HUES64 (cell line): ENCODE data around the gene OIP5.
"Not testable (repeated sequence)": the region's sequence is repeated elsewhere in the genome, so short reads cannot be mapped to it uniquely, and the experiment has no call there.

ENCODE experiments used
- H3K27ac ChIP-seq: 2 replicates; pipeline ENCODE4 v1.7.0; 2013; ENCODE audit warnings: low read depth, low read length, inconsistent platforms
- H3K27me3 ChIP-seq: 2 replicates; pipeline ENCODE4 v1.6.1; 2013; ENCODE audit warnings: mild to moderate bottlenecking, low read length; ENCODE audit not compliant: insufficient read depth
- H3K36me3 ChIP-seq: 2 replicates; pipeline ENCODE4 v1.6.1; 2013; ENCODE audit warnings: mild to moderate bottlenecking, low read length; ENCODE audit not compliant: insufficient read depth
- H3K4me1 ChIP-seq: 2 replicates; pipeline ENCODE4 v1.6.1; 2013; ENCODE audit warnings: mild to moderate bottlenecking, low read length, moderate library complexity; ENCODE audit not compliant: insufficient read depth
- H3K4me3 ChIP-seq: 2 replicates; pipeline ENCODE4 v1.5.1; 2013; ENCODE audit warnings: mild to moderate bottlenecking, low read length, moderate library complexity
- H3K9ac ChIP-seq: 2 replicates; pipeline ENCODE4 v1.6.1; 2013; ENCODE audit warnings: mild to moderate bottlenecking, low read depth, low read length
- H3K9me3 ChIP-seq: 2 replicates; pipeline ENCODE4 v1.6.1; 2013; ENCODE audit warnings: low read depth, low read length; ENCODE audit not compliant: insufficient read depth
- WGBS: fragments of 150-250, 120-280 bp; methylation state at CpG from one replicate; pipeline ENCODE4 v1.1.7; 2013; ENCODE audit warnings: missing lambda C conversion rate; 5-methylcytosine and 5-hydroxymethylcytosine counted together

The OIP5 gene

GRCh38 chr15:41301587-41301986, 30.8 kb downstream of the OIP5 start:
- Histone ChIP-seq H3K4me1 (peaks cover 19% of the 10 kb centered on the region; the same call in 1 of the 2 replicates), H3K27me3 (no peaks in the 10 kb centered on the region), H3K27ac (no peak overlapping the region), H3K4me3 (no peak overlapping the region), H3K9ac (no peak overlapping the region), H3K36me3 (peaks cover 52% of the 10 kb centered on the region), H3K9me3 (no peaks in the 10 kb centered on the region)
- WGBS: 100% methylated on average over 1 of the region's 1 CpG

DNA sequence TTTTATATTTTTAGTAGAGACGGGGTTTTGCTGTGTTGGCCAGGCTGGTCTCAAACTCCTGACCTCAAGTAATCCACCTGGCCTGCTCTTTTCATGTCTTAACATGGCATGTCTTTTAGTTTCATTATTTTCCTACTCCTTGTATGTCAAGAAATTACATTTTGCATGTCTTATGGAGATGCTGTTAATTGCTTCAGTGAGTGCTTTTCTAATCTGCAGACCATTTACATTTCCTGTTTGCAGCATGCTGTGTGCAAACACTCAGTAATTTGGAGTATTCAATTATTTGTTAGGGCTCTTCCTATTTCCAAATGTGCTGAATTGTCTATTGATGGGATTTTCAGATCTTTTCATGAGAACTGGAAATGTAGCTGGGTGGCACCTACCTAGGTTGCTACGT, 31.3 kb downstream of the OIP5 start:
- H3K27ac ChIP-seq, H3K27me3 ChIP-seq, H3K9ac ChIP-seq, H3K9me3 ChIP-seq, H3K4me3 ChIP-seq: not testable (repeated sequence)
- H3K36me3 ChIP-seq: peaks cover 54% of the 10 kb centered on the region
- peaks cover 19% of the 10 kb centered on the region; the same call in 1 of the 2 replicates for H3K4me1 ChIP-seq
- WGBS: 85% methylated on average over 2 of the region's 2 CpGs

DNA sequence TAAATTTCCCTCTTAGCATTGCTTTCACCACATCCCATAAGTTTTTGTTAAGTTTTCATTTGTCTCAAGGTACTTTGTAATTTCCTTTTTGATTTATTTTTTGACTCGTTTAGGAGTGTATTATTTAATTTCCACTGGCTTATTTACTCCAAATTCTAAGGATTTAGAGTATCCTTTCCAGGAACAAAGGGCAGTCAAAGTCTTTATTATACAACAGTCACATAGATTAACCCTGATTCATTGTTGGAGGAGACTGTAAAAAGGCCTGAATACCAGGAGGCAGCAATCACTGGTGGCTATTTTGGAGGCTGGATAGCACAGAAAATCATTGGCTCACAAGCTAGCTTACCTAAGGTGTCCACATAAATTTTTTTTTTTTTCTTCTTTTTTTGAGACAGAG, 39.9 kb downstream of the OIP5 start:
- peaks cover 77% of the 10 kb centered on the region for H3K36me3 ChIP-seq
- H3K9me3 ChIP-seq: no peaks in the 10 kb centered on the region
- no peak overlapping the region for H3K9ac ChIP-seq
- no peak overlapping the region for H3K27ac ChIP-seq
- no peaks in the 10 kb centered on the region for H3K4me1 ChIP-seq
- H3K4me3 ChIP-seq: no peak overlapping the region
- H3K27me3 ChIP-seq: no peaks in the 10 kb centered on the region
- no CpG with 5 or more reads among the region's 1 CpG for WGBS

DNA sequence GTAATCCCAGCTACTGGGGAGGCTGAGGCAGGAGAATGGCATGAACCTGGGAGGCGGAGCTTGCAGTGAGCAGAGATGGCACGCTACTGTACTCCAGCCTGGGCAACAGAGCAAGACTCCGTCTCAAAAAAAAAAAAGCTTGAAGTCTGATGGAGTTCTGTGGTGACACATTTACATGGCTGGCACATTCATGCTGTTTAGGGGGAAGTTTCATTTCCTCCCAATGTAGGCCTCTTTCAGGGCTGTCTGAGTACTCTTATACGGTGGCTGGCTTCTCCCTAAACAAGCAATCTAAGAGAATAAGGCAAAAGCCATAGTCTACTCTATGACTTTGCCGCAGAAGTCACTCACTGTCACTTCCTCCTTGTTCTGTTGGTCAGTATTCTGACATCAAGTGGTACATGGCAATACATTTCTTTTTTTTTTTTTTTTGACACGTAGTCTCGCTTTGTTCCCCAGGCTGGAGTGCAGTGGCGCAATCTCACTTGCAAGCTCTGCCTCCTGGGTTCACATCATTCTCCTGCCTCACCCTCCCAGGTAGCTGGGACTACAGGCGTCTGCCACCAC, 41.2 kb downstream of the OIP5 start:
- Histone ChIP-seq H3K27me3 (no peaks in the 10 kb centered on the region), H3K9me3 (no peaks in the 10 kb centered on the region), H3K4me1 (no peaks in the 10 kb centered on the region), H3K4me3 (no peak overlapping the region), H3K36me3 (peaks cover 78% of the 10 kb centered on the region), H3K27ac (no peak overlapping the region), H3K9ac (no peak overlapping the region)
- WGBS: 96% methylated on average over 9 of the region's 9 CpGs

GRCh38 chr15:41289953-41290352, 42.4 kb downstream of the OIP5 start:
- Histone ChIP-seq H3K36me3 (peaks cover 78% of the 10 kb centered on the region), H3K4me3 (no peak overlapping the region), H3K4me1 (peaks cover 6% of the 10 kb centered on the region; the same call in 1 of the 2 replicates), H3K27me3 (no peaks in the 10 kb centered on the region), H3K9ac (no peak overlapping the region), H3K27ac (no peak overlapping the region), H3K9me3 (no peaks in the 10 kb centered on the region)
- 100% methylated on average over 1 of the region's 2 CpGs for WGBS

DNA sequence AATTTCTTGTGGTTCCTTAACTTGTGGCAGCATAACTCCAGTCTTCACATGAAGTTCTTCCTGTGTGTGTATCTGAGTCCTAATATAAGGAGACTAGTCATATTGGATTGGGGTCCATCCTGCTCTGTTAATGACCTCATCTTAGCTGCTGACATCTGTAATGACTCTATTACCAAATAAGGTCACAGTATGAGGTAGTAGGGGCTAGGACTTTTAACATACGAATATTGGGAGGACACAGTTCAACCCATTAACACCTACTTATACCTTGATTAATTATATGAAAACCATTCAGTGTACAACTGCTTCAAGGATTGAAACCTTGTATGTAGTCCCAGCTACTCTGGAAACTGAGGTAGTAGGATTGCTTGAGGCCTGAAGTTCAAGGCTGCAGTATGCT, 43.9 kb downstream of the OIP5 start:
- no peak overlapping the region for H3K9ac ChIP-seq
- peaks cover 6% of the 10 kb centered on the region; the same call in 1 of the 2 replicates for H3K4me1 ChIP-seq
- no peak overlapping the region for H3K4me3 ChIP-seq
- WGBS: no CpG with 5 or more reads among the region's 1 CpG
- H3K9me3 ChIP-seq: no peaks in the 10 kb centered on the region
- peak overlapping the region; percentile 21; the same call in 1 of the 2 replicates for H3K27ac ChIP-seq
- no peaks in the 10 kb centered on the region for H3K27me3 ChIP-seq
- H3K36me3 ChIP-seq: peaks cover 67% of the 10 kb centered on the region

DNA sequence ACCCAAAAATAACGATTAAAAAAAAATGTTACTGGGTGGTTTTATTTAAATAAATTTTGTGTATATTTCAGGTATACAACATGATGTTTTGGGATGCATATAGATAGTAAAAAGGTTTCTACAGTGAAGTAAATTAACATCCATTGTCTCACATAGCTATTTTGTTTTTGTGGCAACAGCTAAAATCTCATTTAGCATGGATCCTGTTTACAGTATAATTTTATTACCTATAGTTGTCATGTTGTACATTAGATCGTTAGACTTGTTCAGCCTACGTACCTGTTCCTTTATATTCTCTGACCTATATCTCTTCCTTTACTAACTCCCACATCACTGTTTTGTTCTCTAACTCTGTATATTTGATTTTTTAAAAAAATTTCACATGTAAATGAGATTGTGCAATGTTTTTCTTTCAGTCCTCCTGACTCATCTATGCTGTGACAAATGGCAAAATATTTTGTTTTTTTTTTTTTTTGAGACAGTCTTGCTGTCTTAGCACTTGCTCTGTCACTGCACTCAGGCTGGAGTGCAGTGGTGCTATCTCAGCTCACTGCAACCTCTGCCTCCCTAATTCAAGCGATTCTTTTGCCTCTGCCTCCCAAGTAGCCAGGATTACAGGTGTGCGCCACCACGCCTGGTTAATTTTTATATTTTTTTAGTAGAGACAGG, 45.6 kb downstream of the OIP5 start:
- peaks cover 6% of the 10 kb centered on the region; the same call in 1 of the 2 replicates for H3K4me1 ChIP-seq
- peaks cover 62% of the 10 kb centered on the region for H3K36me3 ChIP-seq
- no peak overlapping the region for H3K27ac ChIP-seq
- H3K4me3 ChIP-seq: no peak overlapping the region
- no peaks in the 10 kb centered on the region for H3K9me3 ChIP-seq
- 100% methylated on average over 5 of the region's 6 CpGs for WGBS
- H3K9ac ChIP-seq: no peak overlapping the region
- H3K27me3 ChIP-seq: no peaks in the 10 kb centered on the region

GRCh38 chr15:41285285-41285684, 47.1 kb downstream of the OIP5 start:
- Histone ChIP-seq H3K9ac (peak overlapping the region; percentile 96), H3K27ac (peak overlapping the region; percentile 88; the same call in 1 of the 2 replicates), H3K4me1 (peaks cover 6% of the 10 kb centered on the region; the same call in 1 of the 2 replicates), H3K27me3 (no peaks in the 10 kb centered on the region), H3K36me3 (peaks cover 49% of the 10 kb centered on the region), H3K9me3 (no peaks in the 10 kb centered on the region), H3K4me3 (peak overlapping the region; percentile 93)
- WGBS: 20% methylated on average over 7 of the region's 7 CpGs

GRCh38 chr15:41284427-41285177, 47.8 kb downstream of the OIP5 start:
- H3K9ac ChIP-seq: peak overlapping the region; percentile 96
- H3K4me1 ChIP-seq: peaks cover 6% of the 10 kb centered on the region; the same call in 1 of the 2 replicates
- H3K9me3 ChIP-seq: no peaks in the 10 kb centered on the region
- whole genome bisulfite sequencing: under 1% methylated on average over 20 of the region's 20 CpGs
- no peaks in the 10 kb centered on the region for H3K27me3 ChIP-seq
- peaks cover 51% of the 10 kb centered on the region for H3K36me3 ChIP-seq
- H3K27ac ChIP-seq: peak overlapping the region; percentile 88
- peak overlapping the region; percentile 93 for H3K4me3 ChIP-seq

DNA sequence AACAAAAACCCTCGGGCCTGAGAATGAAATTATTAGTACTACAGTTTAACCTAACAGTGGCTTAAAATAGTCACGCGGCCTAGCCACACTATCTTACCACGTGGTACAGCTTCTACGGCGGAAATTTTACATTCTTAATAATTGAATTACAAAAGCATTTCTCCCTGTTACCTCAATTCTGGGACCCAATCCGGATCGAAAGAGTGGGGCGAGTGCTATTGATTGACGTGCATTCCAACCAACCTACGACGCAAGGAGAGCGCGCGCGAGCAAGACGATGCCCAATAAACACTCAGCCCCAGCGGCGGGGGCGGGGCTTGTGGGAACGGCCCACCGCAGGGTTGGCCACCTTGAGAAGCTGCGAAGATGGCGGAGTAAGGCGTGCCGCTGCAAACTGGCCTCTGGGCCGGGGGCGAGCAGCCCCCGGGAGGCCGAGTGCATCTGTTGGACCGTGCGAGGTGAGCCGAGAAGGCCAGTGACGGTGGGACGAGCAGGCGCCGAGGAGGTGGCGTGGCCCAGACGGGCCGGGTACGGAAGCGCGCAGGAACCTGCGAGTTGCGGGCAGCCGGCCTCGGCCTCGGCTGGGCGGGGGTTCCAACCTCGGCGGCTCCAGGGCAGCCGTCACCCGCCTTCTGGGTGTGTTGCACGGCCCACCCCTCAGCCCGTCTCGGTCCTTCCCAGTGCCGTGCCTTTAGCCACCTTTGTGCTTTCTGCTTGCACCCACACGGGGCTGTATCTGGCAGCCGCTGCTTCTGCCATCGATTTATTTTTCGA, 48.6 kb downstream of the OIP5 start:
- H3K9ac ChIP-seq: peak overlapping the region; percentile 96
- WGBS: under 1% methylated on average over 60 of the region's 61 CpGs
- H3K36me3 ChIP-seq: peaks cover 50% of the 10 kb centered on the region
- H3K4me3 ChIP-seq: peak overlapping the region; percentile 93
- peak overlapping the region; percentile 88 for H3K27ac ChIP-seq
- no peaks in the 10 kb centered on the region for H3K27me3 ChIP-seq
- H3K9me3 ChIP-seq: no peaks in the 10 kb centered on the region
- H3K4me1 ChIP-seq: peaks cover 6% of the 10 kb centered on the region; the same call in 1 of the 2 replicates
